ENCODE data around the gene FCER1G. TPM values are rescaled to one million over a fixed set of nuclear protein-coding genes. Genes with fewer than 3 reads are reported as not detected.

The FCER1G gene
- not detected in 2 replicates for total RNA-seq

DNA sequence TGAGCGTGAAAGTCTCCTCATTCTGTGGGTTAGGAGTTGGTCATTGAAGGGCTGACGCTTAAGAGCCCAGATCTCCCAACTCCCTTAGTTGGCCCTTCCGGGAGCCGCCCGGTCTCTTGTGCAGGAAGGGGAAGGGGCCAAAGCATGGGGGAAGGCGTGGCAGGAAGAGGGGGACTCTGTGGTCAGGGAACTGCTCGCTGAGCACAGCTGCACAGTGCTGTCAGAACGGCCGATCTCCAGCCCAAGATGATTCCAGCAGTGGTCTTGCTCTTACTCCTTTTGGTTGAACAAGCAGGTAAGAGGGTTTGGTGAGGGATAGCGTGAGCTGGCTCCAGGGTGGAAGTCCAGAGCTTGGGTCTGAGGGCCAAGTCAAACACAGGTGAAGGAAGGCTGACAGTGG is at the start of gene FCER1G:
Gene FCER1G (plus strand): TSS at position 220 of the 400 bp plus-strand sequence. CDS start 27 bp downstream, at position 247.

DNA sequence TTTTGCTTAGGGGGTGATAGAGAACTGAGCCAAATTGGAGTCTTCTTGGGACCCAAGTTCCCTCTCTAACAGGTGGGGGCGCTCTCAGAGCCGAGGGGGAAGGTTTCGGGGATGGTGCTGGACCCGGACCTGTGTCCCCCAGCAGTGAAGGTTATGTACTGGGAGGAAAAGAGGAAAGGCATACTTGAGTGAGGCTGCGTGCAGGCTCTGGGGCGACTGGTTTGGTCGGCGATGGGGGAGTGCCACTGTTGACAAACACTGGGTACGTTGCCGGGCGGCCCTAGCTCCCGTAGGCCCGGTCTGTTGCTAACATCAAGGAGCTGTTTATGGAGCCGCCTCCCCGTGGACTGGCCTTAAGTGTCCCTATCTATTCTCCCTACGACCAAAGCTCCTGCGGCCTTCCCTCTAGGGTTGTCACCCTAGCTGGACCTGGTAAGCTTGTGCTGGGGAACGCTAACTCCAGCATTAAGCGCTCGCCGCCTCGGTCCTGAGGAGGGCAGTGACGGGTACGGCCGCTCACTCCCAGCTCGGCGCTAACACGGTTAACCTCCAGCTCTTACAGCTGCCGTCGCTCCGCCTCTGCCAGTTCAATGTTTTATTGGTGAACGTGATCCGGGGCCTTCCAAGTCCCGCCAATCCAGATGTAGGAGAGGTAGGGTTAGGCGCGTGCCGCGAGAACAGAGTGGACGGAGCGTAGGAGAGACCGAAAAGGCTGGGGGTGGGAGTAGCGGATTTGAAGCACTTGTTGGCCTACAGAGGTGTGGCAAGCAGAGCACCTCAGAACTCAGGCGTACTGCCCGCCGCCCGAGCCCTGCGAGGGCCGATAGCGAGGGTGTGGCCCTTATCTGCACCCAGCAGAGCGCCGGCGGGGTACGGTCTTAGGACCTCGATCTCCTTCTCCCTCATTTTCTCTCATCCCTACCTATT is 49.1 kb upstream of the FCER1G start, which contains the start of gene PPOX:
Gene PPOX (plus strand): TSS at position 685 of the 927 bp plus-strand sequence. CDS start 422 bp downstream, outside the sequence.

DNA sequence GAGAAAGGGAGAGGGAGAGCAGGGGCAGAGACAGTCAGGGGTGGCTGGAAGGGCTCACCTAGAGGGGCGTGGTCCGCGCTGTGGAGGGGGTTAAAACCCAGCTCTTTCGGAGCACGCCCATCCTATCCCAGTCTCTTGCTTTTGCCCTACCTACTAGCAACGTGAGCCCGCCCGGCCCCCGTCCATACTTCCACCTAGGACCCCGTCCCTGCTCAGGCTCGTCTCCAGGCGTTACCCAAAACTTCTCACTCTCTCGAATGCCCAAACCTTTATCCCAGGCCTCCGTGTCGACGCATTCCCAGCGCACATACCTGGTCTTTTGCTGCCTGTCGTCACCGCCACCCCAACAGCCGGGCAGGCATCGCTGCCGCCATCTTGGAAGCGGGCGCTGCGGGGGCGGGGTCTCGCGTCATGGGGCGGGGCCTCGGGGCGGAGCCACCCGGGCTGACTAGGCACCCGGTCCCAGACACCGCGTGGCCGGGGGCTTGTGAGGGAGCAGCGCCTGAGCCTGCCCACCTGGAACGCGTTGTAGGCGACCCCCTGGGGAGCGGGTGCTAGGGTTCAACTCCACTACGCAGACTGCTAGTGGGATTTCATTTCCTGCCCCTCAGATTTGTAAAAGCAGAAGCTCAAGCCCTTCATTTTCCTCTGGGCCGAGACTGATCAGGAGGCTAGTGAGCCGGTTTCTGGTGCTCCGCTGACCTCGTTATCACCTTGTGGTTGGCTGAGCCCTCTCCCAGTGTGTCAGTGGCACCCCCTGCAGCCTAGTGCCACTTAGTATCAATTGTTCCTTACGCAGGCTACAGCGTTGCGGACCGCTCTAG is 37.8 kb upstream of the FCER1G start, which contains the start of gene B4GALT3:
Gene B4GALT3 (minus strand): TSS at position 396 of the 824 bp plus-strand sequence. CDS start 1,447 bp downstream, outside the sequence.

DNA sequence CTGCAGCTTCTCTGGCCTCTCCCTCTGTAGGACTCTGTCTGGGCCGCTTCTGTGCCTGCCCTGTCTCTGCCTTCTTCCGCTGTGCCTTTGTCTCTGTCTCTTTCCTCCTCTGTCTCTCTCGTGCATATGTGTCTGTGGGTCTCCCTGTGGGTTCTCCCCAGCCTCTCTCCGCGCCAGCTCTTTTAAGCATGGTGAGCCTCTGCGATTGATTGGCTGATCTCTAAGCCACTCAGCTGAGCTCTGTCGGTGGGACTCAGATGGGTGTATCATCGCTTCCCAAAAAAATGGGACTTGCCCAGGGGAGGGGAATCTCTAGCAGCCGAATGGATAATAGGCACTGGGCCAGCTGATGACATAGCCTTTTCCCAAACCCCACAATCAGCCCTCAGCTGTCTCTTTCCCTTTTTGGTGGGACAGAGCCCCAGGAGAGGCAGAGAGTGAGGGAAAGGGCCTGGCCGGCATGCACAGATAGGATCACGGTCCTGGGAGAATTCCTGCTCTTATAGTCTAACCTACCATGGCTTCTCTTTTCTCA is 16.1 kb upstream of the FCER1G start, which contains the start of gene ADAMTS4:
Gene ADAMTS4 (minus strand): TSS at position 158 of the 535 bp plus-strand sequence. CDS start 427 bp downstream, outside the sequence.

DNA sequence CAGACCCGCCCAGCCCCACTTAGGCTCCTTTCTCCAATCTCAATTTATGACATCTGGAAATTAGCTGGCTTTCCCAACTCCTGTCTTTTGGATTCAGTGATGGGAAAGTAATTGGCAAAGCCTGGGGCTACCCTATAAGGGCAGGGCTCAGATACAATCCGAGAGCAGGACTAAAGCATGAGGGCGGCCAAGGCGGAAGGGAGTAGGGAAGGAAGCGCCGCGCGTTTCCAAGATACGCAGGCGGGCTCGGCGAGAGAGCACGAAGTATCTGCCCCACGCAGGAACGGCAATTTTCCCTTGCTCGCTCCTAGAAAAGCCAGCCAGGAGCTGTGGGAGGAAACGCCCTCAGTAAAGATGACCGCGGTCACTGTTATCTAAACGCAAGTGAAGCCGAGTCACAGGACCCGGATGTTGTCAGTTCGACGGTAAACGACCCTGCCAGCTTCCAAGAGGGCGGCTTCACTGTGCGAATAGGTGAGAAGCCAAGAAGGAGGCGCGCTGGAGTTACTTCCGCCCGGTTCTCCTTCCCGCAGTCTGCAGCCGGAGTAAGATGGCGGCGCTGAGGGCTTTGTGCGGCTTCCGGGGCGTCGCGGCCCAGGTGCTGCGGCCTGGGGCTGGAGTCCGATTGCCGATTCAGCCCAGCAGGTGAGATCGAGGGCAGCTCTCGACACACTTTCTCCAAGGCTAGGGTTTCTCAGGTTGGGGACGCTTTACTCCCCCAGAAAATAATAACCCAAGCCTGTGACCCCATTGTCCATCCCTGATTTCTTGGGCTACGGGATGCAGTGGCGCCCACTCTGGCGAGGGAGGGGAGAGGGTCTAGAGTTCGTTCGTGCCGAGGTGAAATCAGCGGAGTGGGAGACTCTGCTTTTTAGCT is 13.0 kb upstream of the FCER1G start, which contains the start of gene NDUFS2:
Gene NDUFS2 (plus strand): TSS at position 532 of the 877 bp plus-strand sequence. CDS start 19 bp downstream, at position 551.

DNA sequence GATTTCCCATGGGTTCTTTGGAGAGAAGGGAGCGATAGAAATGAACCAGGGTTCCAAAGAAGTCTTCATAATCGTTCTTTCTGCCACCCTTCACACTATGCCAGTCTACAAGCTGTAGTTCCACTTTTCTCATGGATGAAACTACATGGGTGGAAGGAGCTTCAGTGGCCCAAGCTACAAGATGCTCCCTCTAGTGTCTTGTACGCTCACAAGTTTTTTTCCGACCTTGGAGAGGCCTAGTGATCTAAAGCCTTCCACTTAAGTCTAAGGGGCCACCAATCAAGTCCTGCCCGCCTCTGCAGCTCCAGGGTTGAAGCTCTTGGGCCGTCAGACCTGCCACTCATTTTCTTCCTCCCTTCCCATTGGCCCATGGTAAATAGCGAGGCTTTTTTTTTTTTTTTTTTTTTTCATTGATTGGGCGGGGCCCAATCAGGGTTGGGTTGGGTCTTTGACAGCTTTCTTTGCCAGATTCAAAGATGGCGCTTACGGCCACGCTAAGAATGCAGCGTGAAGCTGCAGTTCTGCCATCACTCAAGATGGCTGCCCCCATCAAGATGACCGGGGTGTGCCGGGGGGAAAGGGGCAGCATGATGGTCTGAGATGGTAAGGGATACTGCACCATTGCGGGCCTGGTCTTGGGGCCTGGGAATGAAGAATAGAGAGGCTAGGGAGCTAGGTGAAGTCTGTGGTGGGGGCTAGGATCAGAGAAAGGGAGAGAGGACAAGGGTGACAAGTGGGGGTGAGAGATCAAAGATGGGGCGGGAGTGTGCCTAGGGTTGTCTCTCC is 10.6 kb downstream of the FCER1G start, which contains the start of gene TOMM40L:
Gene TOMM40L (plus strand): TSS at position 527 of the 786 bp plus-strand sequence. CDS start 430 bp downstream, outside the sequence.

DNA sequence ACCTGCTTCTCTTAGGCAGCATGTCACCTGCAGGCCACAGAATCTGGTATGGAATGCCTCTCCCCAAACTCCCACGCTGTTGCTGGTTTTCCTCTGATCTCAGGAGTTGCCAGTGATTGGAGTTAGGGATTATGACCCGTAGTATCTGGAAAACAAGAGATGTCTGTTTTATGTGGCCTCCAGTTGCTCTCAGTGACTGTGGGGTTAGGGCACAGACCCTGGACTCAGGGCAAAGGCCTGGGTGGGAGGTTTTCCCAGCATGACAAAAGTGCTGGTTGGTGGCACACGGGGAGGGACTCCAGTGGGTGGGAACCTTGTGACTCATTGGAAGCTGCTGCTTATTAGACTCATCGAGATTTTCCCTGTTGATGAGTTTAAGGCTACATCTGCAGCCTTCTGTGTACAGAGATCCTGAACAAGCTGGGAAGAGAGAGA is 23.0 kb downstream of the FCER1G start, which contains the start of gene NR1I3:
Gene NR1I3 (minus strand): TSS at position 165 of the 435 bp plus-strand sequence. CDS start 1,638 bp downstream, outside the sequence.

DNA sequence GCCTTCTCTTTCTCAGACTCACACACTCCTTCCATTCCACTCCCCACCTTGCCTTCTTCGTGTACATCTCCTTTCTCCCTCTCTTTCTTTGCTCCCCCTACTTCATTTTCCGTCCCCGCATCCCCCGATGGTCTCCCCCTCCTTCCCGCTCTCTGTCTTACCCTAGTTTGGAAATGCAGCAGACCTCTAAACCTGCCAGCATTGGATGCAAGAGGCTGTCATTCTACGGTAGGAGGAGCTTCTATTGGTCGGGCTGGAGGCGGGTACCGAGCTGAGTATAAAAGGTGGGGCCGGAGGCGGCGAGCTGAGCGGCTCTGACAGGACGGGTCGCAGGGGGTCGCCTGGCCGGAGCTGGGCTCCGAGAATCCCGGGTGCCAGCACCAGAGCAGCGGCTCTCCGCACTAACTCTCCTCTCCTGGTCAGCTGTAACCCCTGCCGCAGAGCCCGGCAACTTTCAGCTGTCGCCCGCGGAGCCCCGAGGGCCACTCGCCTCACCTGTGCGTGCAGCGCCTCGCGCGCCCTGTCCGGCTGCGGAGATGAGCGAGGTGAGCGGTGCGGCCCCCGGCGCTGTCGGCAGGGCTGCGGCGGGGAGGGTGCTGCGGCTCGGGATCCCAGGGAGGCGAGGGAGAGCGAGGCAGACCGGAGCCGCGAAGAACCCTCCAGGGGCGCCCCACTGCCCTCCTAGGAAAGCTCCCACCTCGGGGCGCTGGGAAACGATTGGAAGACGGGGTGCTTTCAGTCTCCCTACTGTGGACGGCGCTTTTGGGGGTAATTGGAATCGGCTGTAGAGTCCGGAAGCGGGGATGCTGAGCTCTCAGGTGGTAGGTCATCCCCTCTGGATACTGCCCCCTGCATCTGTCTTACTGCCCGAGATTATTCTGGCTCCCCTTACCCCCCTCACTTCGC is 43.6 kb downstream of the FCER1G start, which contains the start of gene PCP4L1:
Gene PCP4L1 (plus strand): TSS at position 307 of the 906 bp plus-strand sequence. CDS start 230 bp downstream, at position 537.

Other genes with a start within 250 kb of the FCER1G start
- gene F11R, start 194.1 kb upstream of the FCER1G start, total RNA-seq, result 110 and 113 TPM in 2 replicates
- gene TSTD1, start 176.3 kb upstream of the FCER1G start, total RNA-seq, result 7.4 and 50.5 TPM in 2 replicates
- gene USF1, start 169.3 kb upstream of the FCER1G start, total RNA-seq, result 53.0 and 54.7 TPM in 2 replicates
- gene ARHGAP30, start 145.4 kb upstream of the FCER1G start, total RNA-seq, result not detected in 2 replicates
- 0.14 and 0.40 TPM in 2 replicates for gene NECTIN4, start 125.7 kb upstream of the FCER1G start, total RNA-seq
- gene KLHDC9, start 116.9 kb upstream of the FCER1G start, total RNA-seq, result 0.79 and 0.80 TPM in 2 replicates
- gene PFDN2, start 97.3 kb upstream of the FCER1G start, total RNA-seq, result 54.3 and 55.2 TPM in 2 replicates
- 17.6 and 18.9 TPM in 2 replicates for gene NIT1, start 97.2 kb upstream of the FCER1G start, total RNA-seq
- 28.6 and 31.4 TPM in 2 replicates for gene DEDD, start 82.6 kb upstream of the FCER1G start, total RNA-seq
- gene UFC1, start 61.3 kb upstream of the FCER1G start, total RNA-seq, result 95.0 and 102 TPM in 2 replicates
- 8.1 and 9.5 TPM in 2 replicates for gene USP21, start 55.8 kb upstream of the FCER1G start, total RNA-seq
- gene PPOX, start 48.9 kb upstream of the FCER1G start, total RNA-seq, result 11.6 and 16.4 TPM in 2 replicates
- gene B4GALT3, start 37.8 kb upstream of the FCER1G start, total RNA-seq, result 25.7 and 31.5 TPM in 2 replicates
- 35.9 and 90.2 TPM in 2 replicates for gene ADAMTS4, start 16.2 kb upstream of the FCER1G start, total RNA-seq
- gene NDUFS2, start 12.9 kb upstream of the FCER1G start, total RNA-seq, result 109 and 111 TPM in 2 replicates
- not detected in 2 replicates for gene APOA2, start 8.3 kb downstream of the FCER1G start, total RNA-seq
- gene TOMM40L, start 10.8 kb downstream of the FCER1G start, total RNA-seq, result 12.6 and 14.9 TPM in 2 replicates
- not detected in 2 replicates for gene NR1I3, start 22.9 kb downstream of the FCER1G start, total RNA-seq
- not detected in 2 replicates for gene PCP4L1, start 43.5 kb downstream of the FCER1G start, total RNA-seq
- gene MPZ, start 94.7 kb downstream of the FCER1G start, total RNA-seq, result 1.2 and 1.3 TPM in 2 replicates
- 33.9 and 45.9 TPM in 2 replicates for gene SDHC, start 99.1 kb downstream of the FCER1G start, total RNA-seq
- not detected in 2 replicates for gene CFAP126, start 152.6 kb downstream of the FCER1G start, total RNA-seq